ENCODE data around the gene SEC11C. TPM values are rescaled to one million over a fixed set of nuclear protein-coding genes. Genes with fewer than 3 reads are reported as not detected.

SEC11C gene
- total and polyA plus RNA-seq, 2 of the 13 experiments (the other 11 are each of a cell fraction or from before 2014, with no cell fraction given): 71.9 to 297 TPM

DNA sequence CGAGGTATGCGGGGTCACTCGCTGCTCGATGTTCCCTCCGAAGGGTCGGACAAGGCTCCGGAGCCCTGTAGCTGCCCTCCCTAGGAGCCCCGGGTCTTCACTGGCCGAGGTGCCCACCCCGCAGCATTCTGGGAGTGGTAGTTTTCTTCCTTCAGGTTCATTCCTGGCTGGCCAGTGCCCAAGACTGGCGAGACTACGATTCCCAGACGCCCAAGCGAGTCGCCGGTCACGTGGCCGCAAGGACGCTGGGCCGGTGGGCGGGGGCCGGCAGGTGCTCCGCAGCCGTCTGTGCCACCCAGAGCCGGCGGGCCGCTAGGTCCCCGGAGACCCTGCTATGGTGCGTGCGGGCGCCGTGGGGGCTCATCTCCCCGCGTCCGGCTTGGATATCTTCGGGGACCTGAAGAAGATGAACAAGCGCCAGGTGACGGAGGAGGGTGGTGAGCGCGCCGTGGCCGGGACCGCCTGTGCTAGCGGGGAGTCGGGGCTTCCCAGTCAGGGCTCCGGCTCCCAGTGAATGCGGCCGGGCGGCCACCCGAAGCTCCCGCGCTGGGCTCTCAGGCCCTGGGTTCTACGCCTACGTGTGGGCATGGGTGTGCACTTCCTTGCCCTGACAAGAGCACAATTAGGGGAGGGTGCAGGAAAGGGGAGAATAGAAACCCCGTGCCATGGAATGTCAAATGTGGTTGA lies at the start of gene SEC11C (continued):
- TF ChIP-seq ZBTB20 (CRISPR knock-in tag; IDR thresholded peaks at IDR 0.05; ENCODE audit: borderline replicate concordance, low read depth): no peak
- TF ChIP-seq, protein P1, sequence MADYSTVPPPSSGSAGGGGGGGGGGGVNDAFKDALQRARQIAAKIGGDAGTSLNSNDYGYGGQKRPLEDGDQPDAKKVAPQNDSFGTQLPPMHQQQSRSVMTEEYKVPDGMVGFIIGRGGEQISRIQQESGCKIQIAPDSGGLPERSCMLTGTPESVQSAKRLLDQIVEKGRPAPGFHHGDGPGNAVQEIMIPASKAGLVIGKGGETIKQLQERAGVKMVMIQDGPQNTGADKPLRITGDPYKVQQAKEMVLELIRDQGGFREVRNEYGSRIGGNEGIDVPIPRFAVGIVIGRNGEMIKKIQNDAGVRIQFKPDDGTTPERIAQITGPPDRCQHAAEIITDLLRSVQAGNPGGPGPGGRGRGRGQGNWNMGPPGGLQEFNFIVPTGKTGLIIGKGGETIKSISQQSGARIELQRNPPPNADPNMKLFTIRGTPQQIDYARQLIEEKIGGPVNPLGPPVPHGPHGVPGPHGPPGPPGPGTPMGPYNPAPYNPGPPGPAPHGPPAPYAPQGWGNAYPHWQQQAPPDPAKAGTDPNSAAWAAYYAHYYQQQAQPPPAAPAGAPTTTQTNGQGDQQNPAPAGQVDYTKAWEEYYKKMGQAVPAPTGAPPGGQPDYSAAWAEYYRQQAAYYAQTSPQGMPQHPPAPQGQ (CRISPR knock-in tag; IDR thresholded peaks at IDR 0.05; ENCODE audit: borderline replicate concordance): no peak
- no peak; the same call in 1 of the 2 replicates for TF ChIP-seq PHF20 (CRISPR knock-in tag; IDR thresholded peaks at IDR 0.05)
- TF ChIP-seq MAF1 (CRISPR knock-in tag; IDR thresholded peaks at IDR 0.05; ENCODE audit: borderline replicate concordance): no peak
- TF ChIP-seq NFYC (CRISPR knock-in tag; IDR thresholded peaks at IDR 0.05): peak; percentile 69
- TF ChIP-seq, protein P2, sequence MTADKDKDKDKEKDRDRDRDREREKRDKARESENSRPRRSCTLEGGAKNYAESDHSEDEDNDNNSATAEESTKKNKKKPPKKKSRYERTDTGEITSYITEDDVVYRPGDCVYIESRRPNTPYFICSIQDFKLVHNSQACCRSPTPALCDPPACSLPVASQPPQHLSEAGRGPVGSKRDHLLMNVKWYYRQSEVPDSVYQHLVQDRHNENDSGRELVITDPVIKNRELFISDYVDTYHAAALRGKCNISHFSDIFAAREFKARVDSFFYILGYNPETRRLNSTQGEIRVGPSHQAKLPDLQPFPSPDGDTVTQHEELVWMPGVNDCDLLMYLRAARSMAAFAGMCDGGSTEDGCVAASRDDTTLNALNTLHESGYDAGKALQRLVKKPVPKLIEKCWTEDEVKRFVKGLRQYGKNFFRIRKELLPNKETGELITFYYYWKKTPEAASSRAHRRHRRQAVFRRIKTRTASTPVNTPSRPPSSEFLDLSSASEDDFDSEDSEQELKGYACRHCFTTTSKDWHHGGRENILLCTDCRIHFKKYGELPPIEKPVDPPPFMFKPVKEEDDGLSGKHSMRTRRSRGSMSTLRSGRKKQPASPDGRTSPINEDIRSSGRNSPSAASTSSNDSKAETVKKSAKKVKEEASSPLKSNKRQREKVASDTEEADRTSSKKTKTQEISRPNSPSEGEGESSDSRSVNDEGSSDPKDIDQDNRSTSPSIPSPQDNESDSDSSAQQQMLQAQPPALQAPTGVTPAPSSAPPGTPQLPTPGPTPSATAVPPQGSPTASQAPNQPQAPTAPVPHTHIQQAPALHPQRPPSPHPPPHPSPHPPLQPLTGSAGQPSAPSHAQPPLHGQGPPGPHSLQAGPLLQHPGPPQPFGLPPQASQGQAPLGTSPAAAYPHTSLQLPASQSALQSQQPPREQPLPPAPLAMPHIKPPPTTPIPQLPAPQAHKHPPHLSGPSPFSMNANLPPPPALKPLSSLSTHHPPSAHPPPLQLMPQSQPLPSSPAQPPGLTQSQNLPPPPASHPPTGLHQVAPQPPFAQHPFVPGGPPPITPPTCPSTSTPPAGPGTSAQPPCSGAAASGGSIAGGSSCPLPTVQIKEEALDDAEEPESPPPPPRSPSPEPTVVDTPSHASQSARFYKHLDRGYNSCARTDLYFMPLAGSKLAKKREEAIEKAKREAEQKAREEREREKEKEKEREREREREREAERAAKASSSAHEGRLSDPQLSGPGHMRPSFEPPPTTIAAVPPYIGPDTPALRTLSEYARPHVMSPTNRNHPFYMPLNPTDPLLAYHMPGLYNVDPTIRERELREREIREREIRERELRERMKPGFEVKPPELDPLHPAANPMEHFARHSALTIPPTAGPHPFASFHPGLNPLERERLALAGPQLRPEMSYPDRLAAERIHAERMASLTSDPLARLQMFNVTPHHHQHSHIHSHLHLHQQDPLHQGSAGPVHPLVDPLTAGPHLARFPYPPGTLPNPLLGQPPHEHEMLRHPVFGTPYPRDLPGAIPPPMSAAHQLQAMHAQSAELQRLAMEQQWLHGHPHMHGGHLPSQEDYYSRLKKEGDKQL (CRISPR knock-in tag; IDR thresholded peaks at IDR 0.05; ENCODE audit: low read depth): no peak
- no peak; the same call in 1 of the 2 replicates for TF ChIP-seq DR1 (CRISPR knock-in tag; IDR thresholded peaks at IDR 0.05)
- TF ChIP-seq, protein P3, sequence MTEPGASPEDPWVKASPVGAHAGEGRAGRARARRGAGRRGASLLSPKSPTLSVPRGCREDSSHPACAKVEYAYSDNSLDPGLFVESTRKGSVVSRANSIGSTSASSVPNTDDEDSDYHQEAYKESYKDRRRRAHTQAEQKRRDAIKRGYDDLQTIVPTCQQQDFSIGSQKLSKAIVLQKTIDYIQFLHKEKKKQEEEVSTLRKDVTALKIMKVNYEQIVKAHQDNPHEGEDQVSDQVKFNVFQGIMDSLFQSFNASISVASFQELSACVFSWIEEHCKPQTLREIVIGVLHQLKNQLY (CRISPR knock-in tag; IDR thresholded peaks at IDR 0.05): no peak
- TF ChIP-seq, protein P4, sequence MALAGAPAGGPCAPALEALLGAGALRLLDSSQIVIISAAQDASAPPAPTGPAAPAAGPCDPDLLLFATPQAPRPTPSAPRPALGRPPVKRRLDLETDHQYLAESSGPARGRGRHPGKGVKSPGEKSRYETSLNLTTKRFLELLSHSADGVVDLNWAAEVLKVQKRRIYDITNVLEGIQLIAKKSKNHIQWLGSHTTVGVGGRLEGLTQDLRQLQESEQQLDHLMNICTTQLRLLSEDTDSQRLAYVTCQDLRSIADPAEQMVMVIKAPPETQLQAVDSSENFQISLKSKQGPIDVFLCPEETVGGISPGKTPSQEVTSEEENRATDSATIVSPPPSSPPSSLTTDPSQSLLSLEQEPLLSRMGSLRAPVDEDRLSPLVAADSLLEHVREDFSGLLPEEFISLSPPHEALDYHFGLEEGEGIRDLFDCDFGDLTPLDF (CRISPR knock-in tag; IDR thresholded peaks at IDR 0.05): no peak
- TF ChIP-seq, protein P5, sequence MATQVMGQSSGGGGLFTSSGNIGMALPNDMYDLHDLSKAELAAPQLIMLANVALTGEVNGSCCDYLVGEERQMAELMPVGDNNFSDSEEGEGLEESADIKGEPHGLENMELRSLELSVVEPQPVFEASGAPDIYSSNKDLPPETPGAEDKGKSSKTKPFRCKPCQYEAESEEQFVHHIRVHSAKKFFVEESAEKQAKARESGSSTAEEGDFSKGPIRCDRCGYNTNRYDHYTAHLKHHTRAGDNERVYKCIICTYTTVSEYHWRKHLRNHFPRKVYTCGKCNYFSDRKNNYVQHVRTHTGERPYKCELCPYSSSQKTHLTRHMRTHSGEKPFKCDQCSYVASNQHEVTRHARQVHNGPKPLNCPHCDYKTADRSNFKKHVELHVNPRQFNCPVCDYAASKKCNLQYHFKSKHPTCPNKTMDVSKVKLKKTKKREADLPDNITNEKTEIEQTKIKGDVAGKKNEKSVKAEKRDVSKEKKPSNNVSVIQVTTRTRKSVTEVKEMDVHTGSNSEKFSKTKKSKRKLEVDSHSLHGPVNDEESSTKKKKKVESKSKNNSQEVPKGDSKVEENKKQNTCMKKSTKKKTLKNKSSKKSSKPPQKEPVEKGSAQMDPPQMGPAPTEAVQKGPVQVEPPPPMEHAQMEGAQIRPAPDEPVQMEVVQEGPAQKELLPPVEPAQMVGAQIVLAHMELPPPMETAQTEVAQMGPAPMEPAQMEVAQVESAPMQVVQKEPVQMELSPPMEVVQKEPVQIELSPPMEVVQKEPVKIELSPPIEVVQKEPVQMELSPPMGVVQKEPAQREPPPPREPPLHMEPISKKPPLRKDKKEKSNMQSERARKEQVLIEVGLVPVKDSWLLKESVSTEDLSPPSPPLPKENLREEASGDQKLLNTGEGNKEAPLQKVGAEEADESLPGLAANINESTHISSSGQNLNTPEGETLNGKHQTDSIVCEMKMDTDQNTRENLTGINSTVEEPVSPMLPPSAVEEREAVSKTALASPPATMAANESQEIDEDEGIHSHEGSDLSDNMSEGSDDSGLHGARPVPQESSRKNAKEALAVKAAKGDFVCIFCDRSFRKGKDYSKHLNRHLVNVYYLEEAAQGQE (IDR thresholded peaks at IDR 0.05; ENCODE audit: borderline replicate concordance in 1 of 2, low read depth in 1 of 2, low read length in 2 of 2): peak in 1 of 2 experiments; percentile 38; a peak in 1 of 4 replicates
- no peak for TF ChIP-seq JUND (CRISPR knock-in tag; IDR thresholded peaks at IDR 0.05)
